ENCODE measurements around the gene ACOT9.
"Not testable (repeated sequence)": the region's sequence is repeated elsewhere in the genome, so short reads cannot be mapped to it uniquely, and the experiment has no call there.

ACOT9 gene

GRCh38 chrX:23692166-23692565, 50.9 kb downstream of the ACOT9 start:
- no peak for DNase-seq (ENCODE audit: low spot score)

- not testable (repeated sequence) for DNase-seq (ENCODE audit: low spot score)
Measured at GRCh38 chrX:23676486-23676885, 66.6 kb downstream of the ACOT9 start.

- no peak for DNase-seq (ENCODE audit: low spot score)
Measured at GRCh38 chrX:23673108-23673507, 70.0 kb downstream of the ACOT9 start.

GRCh38 chrX:23670528-23670927, 72.5 kb downstream of the ACOT9 start:
- DNase-seq (ENCODE audit: low spot score) = no peak

- no peak for DNase-seq (ENCODE audit: low spot score)
Measured at GRCh38 chrX:23668335-23668734, 74.7 kb downstream of the ACOT9 start.

- DNase-seq (ENCODE audit: low spot score) = peak; percentile 69
Measured at GRCh38 chrX:23667239-23668177, 75.6 kb downstream of the ACOT9 start, which contains the start of gene PRDX4. Gene PRDX4, plus strand, starts transcription at chrX:23667493. Its CDS starts 78 bp downstream, at chrX:23667571.

- no peak for DNase-seq (ENCODE audit: low spot score)
Measured at GRCh38 chrX:23666282-23666681, 76.8 kb downstream of the ACOT9 start.

- DNase-seq (ENCODE audit: low spot score) = no peak
Measured at GRCh38 chrX:23664496-23664895, 78.6 kb downstream of the ACOT9 start.

- DNase-seq (ENCODE audit: low spot score) = no peak
Measured at GRCh38 chrX:23662853-23663252, 80.2 kb downstream of the ACOT9 start.

GRCh38 chrX:23662187-23662586, 80.9 kb downstream of the ACOT9 start:
- DNase-seq (ENCODE audit: low spot score) = no peak

GRCh38 chrX:23661671-23662070, 81.4 kb downstream of the ACOT9 start:
- DNase-seq (ENCODE audit: low spot score) = no peak

GRCh38 chrX:23660766-23661132, 82.3 kb downstream of the ACOT9 start:
- no peak for DNase-seq (ENCODE audit: low spot score)

- DNase-seq (ENCODE audit: low spot score) = not testable (repeated sequence)
Measured at GRCh38 chrX:23660083-23660765, 82.9 kb downstream of the ACOT9 start.

GRCh38 chrX:23659339-23659738, 83.7 kb downstream of the ACOT9 start:
- no peak for DNase-seq (ENCODE audit: low spot score)

GRCh38 chrX:23656684-23657083, 86.4 kb downstream of the ACOT9 start:
- DNase-seq (ENCODE audit: low spot score) = no peak

GRCh38 chrX:23656091-23656490, 87.0 kb downstream of the ACOT9 start:
- no peak for DNase-seq (ENCODE audit: low spot score)

Measured in kidney capillary endothelial cell (primary cell).